ENCODE measurements around the gene ZNF593. TPM values are rescaled to one million over a fixed set of nuclear protein-coding genes. Genes with fewer than 3 reads are reported as not detected.

ZNF593 gene
- total RNA-seq, 3 donors from 2014 or later: 121 to 151 (median 139) TPM

- peaks cover 14% of the 10 kb centered on the region for H3K4me1 Mint-ChIP-seq (ENCODE audit: low read depth)
Observed at GRCh38 chr1:26171084-26172072, 1.7 kb downstream of the ZNF593 start, which contains the start of gene ZNF593OS. Gene ZNF593OS, minus strand, starts transcription at chr1:26171832. Its CDS starts 171 bp downstream, at chr1:26171661.

GRCh38 chr1:26175346-26175745, 5.6 kb downstream of the ZNF593 start:
- no peaks in the 10 kb centered on the region for H3K9me3 Mint-ChIP-seq
- H3K4me3 Mint-ChIP-seq: no peak overlapping the region
- DNase-seq (no peak), ATAC-seq (no peak)
- no peaks in the 10 kb centered on the region for H3K27me3 Mint-ChIP-seq (ENCODE audit: low read depth)
- no peaks in the 10 kb centered on the region for H3K36me3 Mint-ChIP-seq (ENCODE audit: insufficient read depth)
- H3K4me1 Mint-ChIP-seq (ENCODE audit: low read depth): peaks cover 8% of the 10 kb centered on the region

More at GRCh38 chr1:26171084-26172072, 1.7 kb downstream of the ZNF593 start, which contains the start of gene ZNF593OS:
- Mint-ChIP-seq H3K27me3 (ENCODE audit: low read depth) (no peaks in the 10 kb centered on the region), H3K9me3 (no peaks in the 10 kb centered on the region), H3K36me3 (ENCODE audit: insufficient read depth) (no peaks in the 10 kb centered on the region), H3K4me3 (peak within 1 kb of the TSS; percentile 93)
- no peak for DNase-seq
- no peak for ATAC-seq

GRCh38 chr1:26177182-26177684, 7.5 kb downstream of the ZNF593 start, which contains the start of gene CNKSR1:
Gene CNKSR1, plus strand, starts transcription at chr1:26177491. Its CDS starts 57 bp downstream, at chr1:26177548.
- Mint-ChIP-seq H3K36me3 (ENCODE audit: insufficient read depth) (no peaks in the 10 kb centered on the region), H3K4me1 (ENCODE audit: low read depth) (no peaks in the 10 kb centered on the region), H3K27me3 (ENCODE audit: low read depth) (no peaks in the 10 kb centered on the region), H3K9me3 (no peaks in the 10 kb centered on the region), H3K4me3 (peak within 1 kb of the TSS; percentile 66)
- ATAC-seq: peak in 1 of 2 donors; percentile 32
- no peak for DNase-seq

- Mint-ChIP-seq H3K27me3 (ENCODE audit: low read depth) (no peaks in the 10 kb centered on the region), H3K4me3 (no peak overlapping the region), H3K4me1 (ENCODE audit: low read depth) (no peaks in the 10 kb centered on the region), H3K9me3 (no peaks in the 10 kb centered on the region), H3K36me3 (ENCODE audit: insufficient read depth) (no peaks in the 10 kb centered on the region)
- no peak for DNase-seq
- ATAC-seq: no peak
Observed at GRCh38 chr1:26180010-26180506, 10.3 kb downstream of the ZNF593 start.

- Mint-ChIP-seq H3K9me3 (no peaks in the 10 kb centered on the region), H3K27me3 (ENCODE audit: low read depth) (no peaks in the 10 kb centered on the region), H3K36me3 (ENCODE audit: insufficient read depth) (no peaks in the 10 kb centered on the region), H3K4me1 (ENCODE audit: low read depth) (no peaks in the 10 kb centered on the region), H3K4me3 (no peak overlapping the region)
- ATAC-seq (peak; percentile 76 to 92), DNase-seq (no peak)
Observed at GRCh38 chr1:26181586-26182382, 12.1 kb downstream of the ZNF593 start.

- ATAC-seq: no peak
- Mint-ChIP-seq H3K4me3 (no peak overlapping the region), H3K36me3 (ENCODE audit: insufficient read depth) (no peaks in the 10 kb centered on the region), H3K4me1 (ENCODE audit: low read depth) (no peaks in the 10 kb centered on the region), H3K27me3 (ENCODE audit: low read depth) (no peaks in the 10 kb centered on the region), H3K9me3 (no peaks in the 10 kb centered on the region)
- no peak for DNase-seq
Observed at GRCh38 chr1:26182383-26182696, 12.6 kb downstream of the ZNF593 start.

GRCh38 chr1:26184086-26184485, 14.4 kb downstream of the ZNF593 start:
- no peaks in the 10 kb centered on the region for H3K36me3 Mint-ChIP-seq (ENCODE audit: insufficient read depth)

GRCh38 chr1:26184883-26185282, 15.2 kb downstream of the ZNF593 start:
- Mint-ChIP-seq H3K9me3 (no peaks in the 10 kb centered on the region), H3K4me3 (no peak overlapping the region), H3K4me1 (ENCODE audit: low read depth) (no peaks in the 10 kb centered on the region), H3K36me3 (ENCODE audit: insufficient read depth) (no peaks in the 10 kb centered on the region), H3K27me3 (ENCODE audit: low read depth) (no peaks in the 10 kb centered on the region)
- no peak for DNase-seq
- ATAC-seq: no peak

More at GRCh38 chr1:26184086-26184485, 14.4 kb downstream of the ZNF593 start:
- Mint-ChIP-seq H3K4me1 (ENCODE audit: low read depth) (no peaks in the 10 kb centered on the region), H3K9me3 (no peaks in the 10 kb centered on the region), H3K27me3 (ENCODE audit: low read depth) (no peaks in the 10 kb centered on the region), H3K4me3 (no peak overlapping the region)
- DNase-seq (no peak), ATAC-seq (no peak)

- Mint-ChIP-seq H3K36me3 (ENCODE audit: insufficient read depth) (no peaks in the 10 kb centered on the region), H3K9me3 (no peaks in the 10 kb centered on the region), H3K27me3 (ENCODE audit: low read depth) (no peaks in the 10 kb centered on the region), H3K4me1 (ENCODE audit: low read depth) (peaks cover 12% of the 10 kb centered on the region), H3K4me3 (no peak overlapping the region)
- DNase-seq: no peak
- no peak for ATAC-seq
Observed at GRCh38 chr1:26187882-26188281, 18.2 kb downstream of the ZNF593 start.

- no peak overlapping the region for H3K4me3 Mint-ChIP-seq
- no peaks in the 10 kb centered on the region for H3K36me3 Mint-ChIP-seq (ENCODE audit: insufficient read depth)
- peaks cover 12% of the 10 kb centered on the region for H3K4me1 Mint-ChIP-seq (ENCODE audit: low read depth)
- H3K27me3 Mint-ChIP-seq (ENCODE audit: low read depth): no peaks in the 10 kb centered on the region
- ATAC-seq (no peak), DNase-seq (no peak)
- H3K9me3 Mint-ChIP-seq: no peaks in the 10 kb centered on the region
Observed at GRCh38 chr1:26188477-26188876, 18.8 kb downstream of the ZNF593 start.

- no peaks in the 10 kb centered on the region for H3K9me3 Mint-ChIP-seq
- DNase-seq (no peak), ATAC-seq (no peak)
- H3K4me1 Mint-ChIP-seq (ENCODE audit: low read depth): peaks cover 16% of the 10 kb centered on the region
- H3K4me3 Mint-ChIP-seq: no peak overlapping the region
- no peaks in the 10 kb centered on the region for H3K27me3 Mint-ChIP-seq (ENCODE audit: low read depth)
- H3K36me3 Mint-ChIP-seq (ENCODE audit: insufficient read depth): no peaks in the 10 kb centered on the region
Observed at GRCh38 chr1:26189331-26189730, 19.6 kb downstream of the ZNF593 start.

- Mint-ChIP-seq H3K4me1 (ENCODE audit: low read depth) (peaks cover 16% of the 10 kb centered on the region), H3K4me3 (no peak overlapping the region), H3K9me3 (no peaks in the 10 kb centered on the region), H3K27me3 (ENCODE audit: low read depth) (no peaks in the 10 kb centered on the region), H3K36me3 (ENCODE audit: insufficient read depth) (no peaks in the 10 kb centered on the region)
- no peak for ATAC-seq
- DNase-seq: no peak
Observed at GRCh38 chr1:26189751-26190275, 20.1 kb downstream of the ZNF593 start.

GRCh38 chr1:26190373-26190987, 20.8 kb downstream of the ZNF593 start, which contains the start of gene CATSPER4:
Gene CATSPER4, plus strand, starts transcription at chr1:26190602. Its CDS starts 26 bp downstream, at chr1:26190628.
- no peak for DNase-seq
- H3K36me3 Mint-ChIP-seq (ENCODE audit: insufficient read depth): no peaks in the 10 kb centered on the region
- no peak within 1 kb of the TSS for H3K4me3 Mint-ChIP-seq

More at GRCh38 chr1:26190373-26190987, 20.8 kb downstream of the ZNF593 start, which contains the start of gene CATSPER4:
- ATAC-seq: no peak
- no peaks in the 10 kb centered on the region for H3K27me3 Mint-ChIP-seq (ENCODE audit: low read depth)
- H3K4me1 Mint-ChIP-seq (ENCODE audit: low read depth): peaks cover 16% of the 10 kb centered on the region
- no peaks in the 10 kb centered on the region for H3K9me3 Mint-ChIP-seq
